ENCODE data around the gene EFHD1. TPM values are rescaled to one million over a fixed set of nuclear protein-coding genes. Genes with fewer than 3 reads are reported as not detected.
A peak's percentile ranks its signal among the peaks of the same experiment; 100 is the strongest.
"Not testable (repeated sequence)": the region's sequence is repeated elsewhere in the genome, so short reads cannot be mapped to it uniquely, and the experiment has no call there.

The EFHD1 gene
- polyA plus RNA-seq, 1 experiment, result 76.5 TPM

GRCh38 chr2:232688201-232688600, 54.8 kb downstream of the EFHD1 start:
- no peaks in the 10 kb centered on the region for H3K36me3 ChIP-seq (ENCODE audit: control insufficient read depth, insufficient read depth, low read length)
- no peaks in the 10 kb centered on the region for H3K27me3 ChIP-seq (ENCODE audit: control insufficient read depth, insufficient read depth, low read length)
- CTCF ChIA-PET, result no interaction called here
- no peak overlapping the region for H3K4me3 ChIP-seq (ENCODE audit: low read depth, low read length)
- TF ChIP-seq CTCF (IDR thresholded peaks at IDR 0.05; ENCODE audit: insufficient read depth, low read depth, low read length), result no peak
- no peak for DNase-seq (ENCODE audit: low read depth)
- POLR2A ChIA-PET, result no interaction called here

GRCh38 chr2:232689152-232689910, 55.9 kb downstream of the EFHD1 start:
- no peak for TF ChIP-seq CTCF (IDR thresholded peaks at IDR 0.05; ENCODE audit: insufficient read depth, low read depth, low read length)
- Histone ChIP-seq H3K27me3 (ENCODE audit: control insufficient read depth, insufficient read depth, low read length) (no peaks in the 10 kb centered on the region), H3K36me3 (ENCODE audit: control insufficient read depth, insufficient read depth, low read length) (no peaks in the 10 kb centered on the region), H3K4me3 (ENCODE audit: low read depth, low read length) (no peak overlapping the region)
- ChIA-PET CTCF (no interaction called here), POLR2A (no interaction called here)
- peak; percentile 14 for DNase-seq (ENCODE audit: low read depth)

- H3K4me3 ChIP-seq (ENCODE audit: low read depth, low read length); DNase-seq (ENCODE audit: low read depth); H3K27me3 ChIP-seq (ENCODE audit: control insufficient read depth, insufficient read depth, low read length); H3K36me3 ChIP-seq (ENCODE audit: control insufficient read depth, insufficient read depth, low read length); POLR2A ChIA-PET: not testable (repeated sequence)
- CTCF ChIA-PET, result interaction anchor here (0.7 kb wide), 1 partner anchor 1862 kb away, joined by 3 read pairs; no protein-coding TSS in a partner anchor
These were observed 57.7 kb downstream of the EFHD1 start for GRCh38 chr2:232691117-232691516.

- no peaks in the 10 kb centered on the region for H3K36me3 ChIP-seq (ENCODE audit: control insufficient read depth, insufficient read depth, low read length)
- ChIA-PET POLR2A (no interaction called here), CTCF (interaction anchor here (1.4 kb wide), 1 partner anchor 11 kb away, joined by 4 read pairs; no protein-coding TSS in a partner anchor)
- no peaks in the 10 kb centered on the region for H3K27me3 ChIP-seq (ENCODE audit: control insufficient read depth, insufficient read depth, low read length)
- no peak for DNase-seq (ENCODE audit: low read depth)
- H3K4me3 ChIP-seq (ENCODE audit: low read depth, low read length), result no peak overlapping the region
- no peak for TF ChIP-seq CTCF (IDR thresholded peaks at IDR 0.05; ENCODE audit: insufficient read depth, low read depth, low read length)
These were observed 59.9 kb downstream of the EFHD1 start for GRCh38 chr2:232693344-232693743.

- TF ChIP-seq CTCF (IDR thresholded peaks at IDR 0.05; ENCODE audit: insufficient read depth, low read depth, low read length), result no peak
- ChIA-PET POLR2A (no interaction called here), CTCF (interaction anchor here (0.8 to 1.0 kb wide), 2 partner anchors 11 to 86 kb away, joined by 3 read pairs; no protein-coding TSS in a partner anchor)
- no peak for DNase-seq (ENCODE audit: low read depth)
- Histone ChIP-seq H3K27me3 (ENCODE audit: control insufficient read depth, insufficient read depth, low read length) (no peaks in the 10 kb centered on the region), H3K4me3 (ENCODE audit: low read depth, low read length) (peak overlapping the region; percentile 94), H3K36me3 (ENCODE audit: control insufficient read depth, insufficient read depth, low read length) (no peaks in the 10 kb centered on the region)
These were observed 63.2 kb downstream of the EFHD1 start for GRCh38 chr2:232696609-232697058.

Data from BJ (cell line).